GM19099 (cell line): ENCODE data around the gene BICDL1.

Source experiments
- POLR2A ChIP-seq: IDR thresholded peaks from 3 replicates; pipeline ENCODE4 v1.6.1; 2011; ENCODE audit warnings: low read depth; ENCODE audit not compliant: insufficient read length; ENCODE audit errors: extremely low read depth

BICDL1 gene

GRCh38 chr12:119996417-119996816, 7.4 kb downstream of the BICDL1 start:
- no peak for TF ChIP-seq POLR2A

- TF ChIP-seq POLR2A = no peak
Measured at GRCh38 chr12:119998471-119999245, 9.6 kb downstream of the BICDL1 start.

GRCh38 chr12:120000556-120000955, 11.5 kb downstream of the BICDL1 start:
- no peak for TF ChIP-seq POLR2A

- TF ChIP-seq POLR2A = no peak
Measured at GRCh38 chr12:120006258-120006975, 17.4 kb downstream of the BICDL1 start.

- TF ChIP-seq POLR2A = no peak
Measured at GRCh38 chr12:120007272-120007671, 18.2 kb downstream of the BICDL1 start.

- no peak for TF ChIP-seq POLR2A
Measured at GRCh38 chr12:120010661-120011230, 21.7 kb downstream of the BICDL1 start.

GRCh38 chr12:120012067-120012621, 23.1 kb downstream of the BICDL1 start:
- no peak for TF ChIP-seq POLR2A

GRCh38 chr12:120013659-120014380, 24.8 kb downstream of the BICDL1 start:
- no peak for TF ChIP-seq POLR2A

- TF ChIP-seq POLR2A = no peak
Measured at GRCh38 chr12:120015313-120015712, 26.3 kb downstream of the BICDL1 start.

GRCh38 chr12:120019197-120019596, 30.2 kb downstream of the BICDL1 start:
- no peak for TF ChIP-seq POLR2A

- TF ChIP-seq POLR2A = no peak
Measured at GRCh38 chr12:120019938-120020337, 30.9 kb downstream of the BICDL1 start.

GRCh38 chr12:120024193-120024592, 35.2 kb downstream of the BICDL1 start:
- no peak for TF ChIP-seq POLR2A

GRCh38 chr12:120025640-120026039, 36.6 kb downstream of the BICDL1 start:
- TF ChIP-seq POLR2A = no peak

GRCh38 chr12:120032242-120032641, 43.2 kb downstream of the BICDL1 start:
- TF ChIP-seq POLR2A = no peak

GRCh38 chr12:120037851-120038250, 48.8 kb downstream of the BICDL1 start:
- no peak for TF ChIP-seq POLR2A
